GM12873 (cell line): Measurements from ENCODE around the gene MCM3AP.

Source experiments
- TF ChIP-seq, protein P1 (sequence below): IDR thresholded peaks from 2 replicates; pipeline ENCODE4 v1.5.1; 2012; ENCODE audit warnings: low read depth, mild to moderate bottlenecking, moderate library complexity, low read length, control low read depth; ENCODE audit not compliant: insufficient read depth; ENCODE audit errors: missing control alignments

The MCM3AP gene

DNA sequence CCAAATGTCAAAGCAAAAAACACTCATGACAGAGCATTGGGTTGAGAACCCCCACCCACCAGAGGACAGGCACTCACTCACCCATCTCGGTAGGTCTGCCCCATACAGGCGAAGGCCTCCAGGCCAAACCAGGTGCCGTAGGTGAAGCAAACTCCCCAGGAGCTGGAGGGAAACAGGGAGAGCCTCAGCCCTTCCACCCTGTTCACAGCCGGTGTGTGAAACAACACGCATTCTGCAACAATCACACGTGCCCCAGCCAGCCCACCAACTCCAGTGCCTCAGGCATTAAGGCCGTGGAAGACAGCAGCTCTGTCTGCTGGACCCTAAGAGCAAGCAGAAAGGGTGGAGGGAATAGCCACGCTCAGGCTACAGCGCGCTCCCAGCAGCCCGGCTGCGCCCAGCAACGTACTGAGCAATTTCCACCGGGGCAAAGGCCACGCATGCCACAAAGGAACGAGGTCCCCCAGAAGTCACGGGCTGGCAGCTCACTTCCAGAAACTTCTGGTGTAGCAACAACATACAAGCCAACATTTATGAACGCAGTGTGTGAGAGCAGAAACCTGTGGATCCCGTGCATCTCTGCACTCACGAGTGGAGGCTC, 89.7 kb downstream of the MCM3AP start:
- TF ChIP-seq, protein P1, sequence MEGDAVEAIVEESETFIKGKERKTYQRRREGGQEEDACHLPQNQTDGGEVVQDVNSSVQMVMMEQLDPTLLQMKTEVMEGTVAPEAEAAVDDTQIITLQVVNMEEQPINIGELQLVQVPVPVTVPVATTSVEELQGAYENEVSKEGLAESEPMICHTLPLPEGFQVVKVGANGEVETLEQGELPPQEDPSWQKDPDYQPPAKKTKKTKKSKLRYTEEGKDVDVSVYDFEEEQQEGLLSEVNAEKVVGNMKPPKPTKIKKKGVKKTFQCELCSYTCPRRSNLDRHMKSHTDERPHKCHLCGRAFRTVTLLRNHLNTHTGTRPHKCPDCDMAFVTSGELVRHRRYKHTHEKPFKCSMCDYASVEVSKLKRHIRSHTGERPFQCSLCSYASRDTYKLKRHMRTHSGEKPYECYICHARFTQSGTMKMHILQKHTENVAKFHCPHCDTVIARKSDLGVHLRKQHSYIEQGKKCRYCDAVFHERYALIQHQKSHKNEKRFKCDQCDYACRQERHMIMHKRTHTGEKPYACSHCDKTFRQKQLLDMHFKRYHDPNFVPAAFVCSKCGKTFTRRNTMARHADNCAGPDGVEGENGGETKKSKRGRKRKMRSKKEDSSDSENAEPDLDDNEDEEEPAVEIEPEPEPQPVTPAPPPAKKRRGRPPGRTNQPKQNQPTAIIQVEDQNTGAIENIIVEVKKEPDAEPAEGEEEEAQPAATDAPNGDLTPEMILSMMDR: no peak

DNA sequence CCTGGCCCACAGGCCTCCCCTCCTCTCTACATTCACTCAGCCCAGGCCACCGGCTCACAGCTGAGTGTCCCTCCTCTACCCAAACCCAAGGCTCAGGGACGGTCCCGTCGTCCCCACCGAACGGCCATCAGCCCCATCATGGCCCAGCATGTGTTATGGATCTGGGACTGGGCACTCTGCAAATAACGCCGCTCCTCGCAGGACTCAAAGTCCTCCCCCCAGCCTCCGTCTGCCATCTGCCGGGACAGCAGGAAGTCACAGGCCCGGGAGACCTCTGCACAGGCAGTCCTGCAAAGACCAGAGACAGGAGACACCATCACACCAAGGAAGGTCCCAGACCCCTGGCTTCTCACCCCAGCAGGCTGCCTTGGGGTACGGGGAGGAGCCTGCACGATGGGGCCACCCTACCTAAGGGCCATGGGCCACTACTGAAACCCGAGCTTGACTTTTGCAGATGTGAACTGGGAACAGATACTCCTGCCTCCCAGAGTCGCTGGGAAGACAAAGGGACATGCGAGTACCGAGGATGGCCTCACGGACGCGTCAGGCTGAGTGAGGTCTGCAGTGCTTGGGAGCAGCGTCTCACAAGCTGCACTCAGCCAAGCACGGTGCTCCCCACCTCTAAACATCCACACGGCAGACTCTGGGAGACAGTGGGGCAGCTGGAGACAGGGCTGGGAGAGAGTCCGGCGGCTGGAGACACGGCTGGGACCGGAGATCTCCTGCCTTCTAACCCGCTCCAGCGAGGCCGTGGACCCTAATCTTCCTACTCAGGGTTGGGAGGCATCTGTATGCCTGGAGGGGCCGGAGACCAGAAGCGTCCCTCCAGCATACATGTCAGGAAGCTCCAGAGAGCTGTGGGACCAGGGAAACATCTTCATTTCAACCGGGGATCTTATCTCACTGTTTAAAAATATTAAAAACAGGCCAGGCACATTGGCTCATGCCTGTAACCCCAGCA, 90.8 kb downstream of the MCM3AP start:
- TF ChIP-seq, protein P1: no peak

DNA sequence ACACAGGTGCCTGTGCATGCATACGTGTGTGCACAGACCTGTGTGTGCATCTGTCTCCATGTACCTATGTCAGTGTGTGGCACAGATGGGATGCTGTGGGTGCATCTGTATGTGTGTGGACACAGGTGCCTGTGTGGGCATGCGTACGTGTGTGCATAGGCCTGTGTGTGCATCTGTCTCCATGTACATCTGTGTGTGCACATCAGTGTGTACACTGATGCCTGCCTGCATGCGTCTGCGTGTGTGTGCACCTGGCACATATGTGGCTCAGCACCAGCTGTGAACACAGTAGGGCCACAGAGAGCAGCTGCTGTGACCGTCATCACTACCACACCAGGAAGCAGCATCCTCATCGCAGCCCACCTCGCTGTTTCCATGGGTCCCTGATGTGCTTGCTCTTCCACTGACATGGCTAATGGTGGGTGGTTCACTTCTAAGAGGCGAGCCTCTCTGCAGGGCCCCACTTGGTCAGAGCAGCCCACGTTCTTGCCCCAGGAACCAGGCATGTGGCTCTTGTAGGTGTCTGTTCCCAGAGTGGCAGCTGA, 91.5 kb downstream of the MCM3AP start:
- TF ChIP-seq, protein P1: no peak

- TF ChIP-seq, protein P1: no peak
Observed at GRCh38 chr21:46191686-46192575, 93.5 kb downstream of the MCM3AP start.

DNA sequence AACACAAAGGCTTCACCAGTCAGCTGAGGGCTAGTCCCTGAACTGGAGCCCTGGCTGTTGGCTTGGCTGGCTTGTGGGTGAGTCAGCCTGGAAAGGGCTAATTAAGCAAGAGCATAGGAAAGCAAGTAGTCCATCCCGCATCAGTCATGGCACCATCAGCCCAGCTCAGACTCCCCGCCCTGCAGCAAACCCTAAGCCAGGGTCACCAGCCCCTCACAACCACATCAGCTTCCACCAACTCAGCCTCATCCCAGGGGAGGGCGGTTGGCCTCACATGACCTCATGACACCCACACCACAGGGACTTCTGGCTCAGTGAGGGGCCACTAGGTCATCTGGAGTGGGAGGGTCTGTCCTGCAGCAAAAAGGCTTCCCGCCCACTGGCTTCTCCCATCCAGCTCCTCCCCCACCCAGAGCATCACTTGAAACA, 94.1 kb downstream of the MCM3AP start:
- TF ChIP-seq, protein P1: no peak

DNA sequence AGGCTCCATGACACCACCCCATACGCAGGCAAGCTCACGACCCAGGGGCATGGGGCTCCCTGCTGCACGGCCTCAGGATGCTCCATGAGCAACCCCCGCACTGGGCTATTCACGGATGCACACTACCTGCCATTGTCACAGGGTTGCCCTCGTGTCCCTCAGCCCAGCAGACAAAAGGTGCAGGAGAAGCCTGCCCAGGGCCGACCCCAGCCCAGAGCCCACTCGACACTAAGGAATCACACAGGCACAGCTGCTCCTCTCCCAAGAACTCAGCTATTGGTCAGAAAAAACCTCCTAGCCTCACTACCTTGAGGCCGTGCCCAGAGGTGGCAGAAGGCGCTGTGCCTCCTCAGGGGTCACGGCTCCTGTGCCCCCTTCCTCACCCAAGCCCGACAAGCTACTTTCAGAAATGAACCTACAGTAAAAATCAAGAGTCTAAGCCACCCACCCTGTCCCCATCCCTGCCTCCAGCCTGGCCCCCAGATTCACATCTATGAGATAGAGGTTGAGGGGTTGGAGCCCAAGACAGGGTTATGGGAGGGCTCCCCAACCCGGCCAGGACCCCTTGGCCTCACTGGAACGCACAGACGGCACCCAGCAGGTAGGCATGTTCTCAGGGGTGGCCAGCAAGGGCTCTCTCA, 94.8 kb downstream of the MCM3AP start:
- TF ChIP-seq, protein P1: no peak
